PFSK-1 (cell line): ENCODE results near the gene ADCYAP1R1.

Experiments
- FOXP2 ChIP-seq: optimal IDR thresholded peaks from 2 replicates; pipeline ENCODE3; 2011; ENCODE audit warnings: borderline replicate concordance, control low read depth, inconsistent platforms; ENCODE audit not compliant: insufficient read depth; ENCODE audit errors: extremely low read length, extremely low read depth
- POLR2AphosphoS5 ChIP-seq: IDR thresholded peaks from 2 replicates; pipeline ENCODE4 v1.6.1; 2012; ENCODE audit warnings: low read depth, mild to moderate bottlenecking, control low read depth, low read length, moderate library complexity
- TF ChIP-seq, protein P1 (sequence below), 2 experiments: IDR thresholded peaks; 2 replicates each; pipeline versions ENCODE4 v1.6.1 to v1.8.0; 2011 to 2012; ENCODE audit warnings: low read depth in 2 of 2, low read length in 2 of 2, control low read depth in 1 of 2, inconsistent platforms in 1 of 2, mild to moderate bottlenecking in 1 of 2, moderate library complexity in 1 of 2; ENCODE audit not compliant: insufficient read depth in 1 of 2

DNA sequence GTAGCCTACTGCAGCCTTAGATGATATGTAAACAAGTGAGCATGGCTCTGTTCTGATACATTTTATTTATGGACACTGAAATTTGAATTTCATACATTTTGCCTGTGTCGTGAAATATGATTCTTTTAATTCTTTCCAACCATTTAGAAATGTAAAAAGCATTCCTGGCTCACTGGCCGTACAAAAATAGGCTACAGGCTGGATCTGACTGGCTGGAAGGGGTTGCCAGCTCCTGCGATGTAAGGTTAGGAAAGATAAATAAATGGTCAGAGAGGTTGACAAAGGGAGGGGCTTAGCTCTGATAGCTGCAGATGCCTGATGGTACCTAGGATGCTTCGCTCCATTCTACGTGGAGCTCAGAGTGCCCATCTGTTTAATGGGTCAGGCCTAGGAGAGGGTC is 3.4 kb downstream of the ADCYAP1R1 start:
- TF ChIP-seq POLR2AphosphoS5 (no peak), FOXP2 (no peak)
- TF ChIP-seq, protein P1, sequence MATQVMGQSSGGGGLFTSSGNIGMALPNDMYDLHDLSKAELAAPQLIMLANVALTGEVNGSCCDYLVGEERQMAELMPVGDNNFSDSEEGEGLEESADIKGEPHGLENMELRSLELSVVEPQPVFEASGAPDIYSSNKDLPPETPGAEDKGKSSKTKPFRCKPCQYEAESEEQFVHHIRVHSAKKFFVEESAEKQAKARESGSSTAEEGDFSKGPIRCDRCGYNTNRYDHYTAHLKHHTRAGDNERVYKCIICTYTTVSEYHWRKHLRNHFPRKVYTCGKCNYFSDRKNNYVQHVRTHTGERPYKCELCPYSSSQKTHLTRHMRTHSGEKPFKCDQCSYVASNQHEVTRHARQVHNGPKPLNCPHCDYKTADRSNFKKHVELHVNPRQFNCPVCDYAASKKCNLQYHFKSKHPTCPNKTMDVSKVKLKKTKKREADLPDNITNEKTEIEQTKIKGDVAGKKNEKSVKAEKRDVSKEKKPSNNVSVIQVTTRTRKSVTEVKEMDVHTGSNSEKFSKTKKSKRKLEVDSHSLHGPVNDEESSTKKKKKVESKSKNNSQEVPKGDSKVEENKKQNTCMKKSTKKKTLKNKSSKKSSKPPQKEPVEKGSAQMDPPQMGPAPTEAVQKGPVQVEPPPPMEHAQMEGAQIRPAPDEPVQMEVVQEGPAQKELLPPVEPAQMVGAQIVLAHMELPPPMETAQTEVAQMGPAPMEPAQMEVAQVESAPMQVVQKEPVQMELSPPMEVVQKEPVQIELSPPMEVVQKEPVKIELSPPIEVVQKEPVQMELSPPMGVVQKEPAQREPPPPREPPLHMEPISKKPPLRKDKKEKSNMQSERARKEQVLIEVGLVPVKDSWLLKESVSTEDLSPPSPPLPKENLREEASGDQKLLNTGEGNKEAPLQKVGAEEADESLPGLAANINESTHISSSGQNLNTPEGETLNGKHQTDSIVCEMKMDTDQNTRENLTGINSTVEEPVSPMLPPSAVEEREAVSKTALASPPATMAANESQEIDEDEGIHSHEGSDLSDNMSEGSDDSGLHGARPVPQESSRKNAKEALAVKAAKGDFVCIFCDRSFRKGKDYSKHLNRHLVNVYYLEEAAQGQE (IDR thresholded peaks at IDR 0.05; ENCODE audit: insufficient read depth in 1 of 2, low read depth in 2 of 2, low read length in 2 of 2) = no peak
